Common myeloid progenitor, CD34-positive (primary cell): ENCODE data around the gene MINPP1.
A peak's percentile ranks its signal among the peaks of the same experiment; 100 is the strongest.

Source experiments
- CTCF ChIA-PET: fragments of 350-600 bp; sonication (Branson Sonifier 250); formaldehyde crosslinking; loops from one replicate; lab custom pipeline; 2021; ENCODE audit warnings: antibody characterized with exemption; lab: Charles Lee
- POLR2A ChIA-PET: fragments of 350-600 bp; sonication (Branson Sonifier 250); formaldehyde crosslinking; loops from one replicate; lab custom pipeline; 2021; ENCODE audit warnings: antibody characterized with exemption; lab: Charles Lee
- DNase-seq, 3 donors: peaks; one replicate each; pipeline versions ENCODE4 v3.0.0 to v3.0.0-alpha.2; 2013
- H3K27ac ChIP-seq, 2 experiments: 1 replicate in 1 of 2; 2 replicates in 1 of 2; pipeline ENCODE4 v1.7.0; 2013; ENCODE audit warnings: inconsistent platforms in 2 of 2, low read length in 2 of 2, mild to moderate bottlenecking in 2 of 2, low read depth in 1 of 2, moderate library complexity in 1 of 2; ENCODE audit not compliant: severe bottlenecking in 2 of 2, insufficient read depth in 1 of 2, poor library complexity in 1 of 2
- H3K27me3 ChIP-seq, 5 experiments: replicated peaks in 2 of 5; 1 replicate in 3 of 5; 2 replicates in 2 of 5; pipeline versions ENCODE4 v1.6.1 to v1.7.0; 2013; ENCODE audit warnings: low read length in 4 of 5, mild to moderate bottlenecking in 2 of 5, moderate library complexity in 2 of 5, inconsistent platforms in 1 of 5; ENCODE audit not compliant: insufficient read depth in 5 of 5, control insufficient read depth in 4 of 5
- H3K36me3 ChIP-seq, 4 experiments: 1 replicate in 2 of 4; 2 replicates in 2 of 4; pipeline versions ENCODE4 v1.6.1 to v1.7.0; 2013; ENCODE audit warnings: low read length in 3 of 4, control low read depth in 1 of 4, mild to moderate bottlenecking in 1 of 4; ENCODE audit not compliant: control insufficient read depth in 4 of 4, insufficient read depth in 4 of 4
- H3K4me1 ChIP-seq, 4 experiments: 1 replicate in 3 of 4; 2 replicates in 1 of 4; pipeline versions ENCODE4 v1.6.1 to v1.7.1; 2013; ENCODE audit warnings: low read length in 3 of 4, mild to moderate bottlenecking in 3 of 4, control low read depth in 1 of 4, inconsistent platforms in 1 of 4, moderate library complexity in 1 of 4; ENCODE audit not compliant: control insufficient read depth in 4 of 4, insufficient read depth in 4 of 4; ENCODE audit errors: control extremely low read depth in 1 of 4
- H3K4me3 ChIP-seq, 7 experiments: 1 replicate in 4 of 7; 2 replicates in 3 of 7; pipeline versions ENCODE4 v1.5.1 to v1.7.0; 2013; ENCODE audit warnings: mild to moderate bottlenecking in 7 of 7, low read length in 6 of 7, moderate library complexity in 6 of 7, inconsistent platforms in 2 of 7, low read depth in 2 of 7, control low read depth in 1 of 7; ENCODE audit not compliant: insufficient read depth in 4 of 7, control insufficient read depth in 1 of 7; ENCODE audit errors: extremely low read depth in 1 of 7
- H3K9me3 ChIP-seq, 5 experiments: 1 replicate in 4 of 5; 2 replicates in 1 of 5; pipeline versions ENCODE4 v1.6.1 to v1.7.1; 2013; ENCODE audit warnings: low read length in 4 of 5, mild to moderate bottlenecking in 2 of 5, inconsistent platforms in 1 of 5, low read depth in 1 of 5, moderate library complexity in 1 of 5; ENCODE audit not compliant: control insufficient read depth in 4 of 5, insufficient read depth in 2 of 5; ENCODE audit errors: control extremely low read depth in 1 of 5
- WGBS: methylation state at CpG from one replicate; pipeline ENCODE4 v1.1.5; 2013; ENCODE audit not compliant: insufficient coverage; 5-methylcytosine and 5-hydroxymethylcytosine counted together

Gene MINPP1

GRCh38 chr10:87504307-87504639, 420 bp upstream of the MINPP1 start:
- peak overlapping the region; percentile 81 to 98 (median 90) for H3K4me3 ChIP-seq
- 12% methylated on average over 8 of the region's 10 CpGs for WGBS
- H3K27ac ChIP-seq = peak overlapping the region; percentile 33 to 85
- H3K9me3 ChIP-seq = no peaks in the 10 kb centered on the region
- no peak for DNase-seq
- ChIA-PET POLR2A (interaction anchor here (0.6 kb wide), 1 partner anchor 561 kb away, joined by 3 read pairs; no protein-coding TSS in a partner anchor), CTCF (interaction anchor here (1.2 to 1.3 kb wide), 2 partner anchors 10 to 17 kb away, joined by 3 to 5 read pairs; no protein-coding TSS in a partner anchor)
- H3K4me1 ChIP-seq = peaks cover 3 to 32% (median 13%) of the 10 kb centered on the region in 4 experiments
- H3K27me3 ChIP-seq = no peaks in the 10 kb centered on the region
- peaks cover 0 to 6% (median 5%) of the 10 kb centered on the region in 4 experiments for H3K36me3 ChIP-seq

- H3K27ac ChIP-seq = peak overlapping the region; percentile 28 to 85
- POLR2A ChIA-PET = interaction anchor here (1.2 kb wide), 1 partner anchor 14 kb away, joined by 3 read pairs; no protein-coding TSS in a partner anchor
- no peaks in the 10 kb centered on the region for H3K27me3 ChIP-seq
- no peaks in the 10 kb centered on the region for H3K9me3 ChIP-seq
- peak; percentile 54 to 76 (median 66) for DNase-seq
- H3K4me1 ChIP-seq = peaks cover 3 to 30% (median 13%) of the 10 kb centered on the region in 4 experiments
- H3K36me3 ChIP-seq = peaks cover 0 to 8% (median 6%) of the 10 kb centered on the region in 4 experiments
- WGBS = under 1% methylated on average over 36 of the region's 41 CpGs
- peak overlapping the region; percentile 81 to 98 (median 90) for H3K4me3 ChIP-seq
- CTCF ChIA-PET = interaction anchor here (1.2 to 1.3 kb wide), 2 partner anchors 8 to 16 kb away, joined by 3 to 5 read pairs; no protein-coding TSS in a partner anchor
Measured at GRCh38 chr10:87505366-87506111, 846 bp downstream of the MINPP1 start.

- Histone ChIP-seq H3K36me3 (peaks cover 0 to 19% (median 8%) of the 10 kb centered on the region in 4 experiments), H3K4me3 (peak overlapping the region in 4 of 7 experiments; percentile 87 to 94 (median 91)), H3K4me1 (peaks cover 0 to 28% (median 13%) of the 10 kb centered on the region in 4 experiments), H3K27ac (peak overlapping the region in 1 of 2 experiments; percentile 28), H3K27me3 (no peaks in the 10 kb centered on the region), H3K9me3 (no peaks in the 10 kb centered on the region)
- ChIA-PET POLR2A (no interaction called here), CTCF (no interaction called here)
- no peak for DNase-seq
- 100% methylated on average over 1 of the region's 3 CpGs for WGBS
Measured at GRCh38 chr10:87506956-87507355, 2.3 kb downstream of the MINPP1 start.

- Histone ChIP-seq H3K4me3 (peak overlapping the region in 2 of 7 experiments; percentile 7 to 87), H3K4me1 (peaks cover 0 to 28% (median 13%) of the 10 kb centered on the region in 4 experiments), H3K27ac (no peak overlapping the region), H3K9me3 (no peaks in the 10 kb centered on the region), H3K36me3 (peaks cover 0 to 27% (median 8%) of the 10 kb centered on the region in 4 experiments), H3K27me3 (no peaks in the 10 kb centered on the region)
- no peak for DNase-seq
- CTCF ChIA-PET = no interaction called here
- POLR2A ChIA-PET = no interaction called here
- 100% methylated on average over 1 of the region's 5 CpGs for WGBS
Measured at GRCh38 chr10:87507879-87508483, 3.3 kb downstream of the MINPP1 start.

- peaks cover 0 to 27% (median 13%) of the 10 kb centered on the region in 4 experiments for H3K4me1 ChIP-seq
- no peaks in the 10 kb centered on the region for H3K27me3 ChIP-seq
- POLR2A ChIA-PET = no interaction called here
- H3K4me3 ChIP-seq = no peak overlapping the region
- H3K27ac ChIP-seq = no peak overlapping the region
- no CpG with 5 or more reads among the region's 1 CpG for WGBS
- peaks cover 3 to 34% (median 13%) of the 10 kb centered on the region in 4 experiments for H3K36me3 ChIP-seq
- no peak for DNase-seq
- no peaks in the 10 kb centered on the region for H3K9me3 ChIP-seq
- CTCF ChIA-PET = no interaction called here
Measured at GRCh38 chr10:87508837-87509236, 4.1 kb downstream of the MINPP1 start.

- POLR2A ChIA-PET = no interaction called here
- H3K4me1 ChIP-seq = peaks cover 0 to 20% (median 11%) of the 10 kb centered on the region in 4 experiments
- CTCF ChIA-PET = no interaction called here
- H3K36me3 ChIP-seq = peaks cover 10 to 46% (median 17%) of the 10 kb centered on the region in 4 experiments
- WGBS = no CpG with 5 or more reads among the region's 3 CpGs
- H3K27me3 ChIP-seq = no peaks in the 10 kb centered on the region
- H3K9me3 ChIP-seq = no peaks in the 10 kb centered on the region
- no peak for DNase-seq
- H3K27ac ChIP-seq = no peak overlapping the region
- H3K4me3 ChIP-seq = no peak overlapping the region
Measured at GRCh38 chr10:87510025-87510424, 5.3 kb downstream of the MINPP1 start.
